ENCODE results near the gene SUPT4H1.

The SUPT4H1 gene

GRCh38 chr17:58334256-58334655, 17.7 kb downstream of the SUPT4H1 start:
- Histone ChIP-seq H3K27ac (ENCODE audit: low read length) (peak overlapping the region; percentile 100), H3K4me1 (ENCODE audit: insufficient read depth, low read length) (peaks cover 63% of the 10 kb centered on the region), H3K4me3 (ENCODE audit: low read depth in 1 of 2, low read length in 2 of 2) (peak overlapping the region; percentile 37 to 96)

GRCh38 chr17:58333736-58334207, 18.2 kb downstream of the SUPT4H1 start:
- H3K4me2 ChIP-seq (ENCODE audit: insufficient read depth, low read length) = peak overlapping the region; percentile 65
- peaks cover 63% of the 10 kb centered on the region for H3K4me1 ChIP-seq (ENCODE audit: insufficient read depth, low read length)
- no peaks in the 10 kb centered on the region for H3K27me3 ChIP-seq (ENCODE audit: insufficient read depth, low read length, poor library complexity)

More at GRCh38 chr17:58334256-58334655, 17.7 kb downstream of the SUPT4H1 start:
- Histone ChIP-seq H3K4me2 (ENCODE audit: insufficient read depth, low read length) (peak overlapping the region; percentile 65), H3K36me3 (ENCODE audit: insufficient read depth, low read length) (peaks cover 49% of the 10 kb centered on the region), H3K9me3 (ENCODE audit: insufficient read depth, low read length, severe bottlenecking) (no peaks in the 10 kb centered on the region), H3K27me3 (ENCODE audit: insufficient read depth, low read length, poor library complexity) (no peaks in the 10 kb centered on the region), H2AFZ (ENCODE audit: low read depth, low read length) (no peak overlapping the region), H3K79me2 (ENCODE audit: insufficient read depth, low read length) (peaks cover 95% of the 10 kb centered on the region), H4K20me1 (ENCODE audit: insufficient read depth, low read length) (peaks cover 29% of the 10 kb centered on the region), H3K9ac (ENCODE audit: low read depth, low read length) (peak overlapping the region; percentile 99)
- ATAC-seq (ENCODE audit: insufficient read depth, low read depth) (no peak), DNase-seq (no peak)
- peak; percentile 1 for TF ChIP-seq CTCF (IDR thresholded peaks at IDR 0.05; ENCODE audit: borderline replicate concordance, extremely low read depth, low read length, poor library complexity, severe bottlenecking)
- no peak for TF ChIP-seq EZH2 (IDR thresholded peaks at IDR 0.05; ENCODE audit: borderline replicate concordance, low read depth, low read length, severe bottlenecking)

GRCh38 chr17:58332778-58333735, 18.9 kb downstream of the SUPT4H1 start:
- peak overlapping the region; percentile 99 for H3K9ac ChIP-seq (ENCODE audit: low read depth, low read length)
- peak overlapping the region; percentile 100 for H3K27ac ChIP-seq (ENCODE audit: low read length)
- H3K79me2 ChIP-seq (ENCODE audit: insufficient read depth, low read length) = peaks cover 85% of the 10 kb centered on the region
- no peaks in the 10 kb centered on the region for H3K27me3 ChIP-seq (ENCODE audit: insufficient read depth, low read length, poor library complexity)
- H3K36me3 ChIP-seq (ENCODE audit: insufficient read depth, low read length) = peaks cover 40% of the 10 kb centered on the region
- ATAC-seq (ENCODE audit: insufficient read depth, low read depth) (peak; percentile 2), DNase-seq (peak; percentile 96)
- no peaks in the 10 kb centered on the region for H3K9me3 ChIP-seq (ENCODE audit: insufficient read depth, low read length, severe bottlenecking)
- H4K20me1 ChIP-seq (ENCODE audit: insufficient read depth, low read length) = peaks cover 34% of the 10 kb centered on the region
- TF ChIP-seq EZH2 (IDR thresholded peaks at IDR 0.05; ENCODE audit: borderline replicate concordance, low read depth, low read length, severe bottlenecking) = no peak
- no peak for TF ChIP-seq CTCF (IDR thresholded peaks at IDR 0.05; ENCODE audit: borderline replicate concordance, extremely low read depth, low read length, poor library complexity, severe bottlenecking)
- H3K4me1 ChIP-seq (ENCODE audit: insufficient read depth, low read length) = peaks cover 63% of the 10 kb centered on the region
- H2AFZ ChIP-seq (ENCODE audit: low read depth, low read length) = no peak overlapping the region
- peak overlapping the region; percentile 65 for H3K4me2 ChIP-seq (ENCODE audit: insufficient read depth, low read length)
- H3K4me3 ChIP-seq (ENCODE audit: low read depth in 1 of 2, low read length in 2 of 2) = peak overlapping the region; percentile 44 to 96

More at GRCh38 chr17:58333736-58334207, 18.2 kb downstream of the SUPT4H1 start:
- peak overlapping the region; percentile 37 to 96 for H3K4me3 ChIP-seq (ENCODE audit: low read depth in 1 of 2, low read length in 2 of 2)
- H3K27ac ChIP-seq (ENCODE audit: low read length) = peak overlapping the region; percentile 100
- ATAC-seq (ENCODE audit: insufficient read depth, low read depth) = 0 out of 3 replicates have a peak, but pooled peaks have one; percentile 0
- H3K9me3 ChIP-seq (ENCODE audit: insufficient read depth, low read length, severe bottlenecking) = no peaks in the 10 kb centered on the region
- peaks cover 92% of the 10 kb centered on the region for H3K79me2 ChIP-seq (ENCODE audit: insufficient read depth, low read length)
- peaks cover 46% of the 10 kb centered on the region for H3K36me3 ChIP-seq (ENCODE audit: insufficient read depth, low read length)
- peaks cover 29% of the 10 kb centered on the region for H4K20me1 ChIP-seq (ENCODE audit: insufficient read depth, low read length)
- DNase-seq = peak; percentile 87
- TF ChIP-seq EZH2 (IDR thresholded peaks at IDR 0.05; ENCODE audit: borderline replicate concordance, low read depth, low read length, severe bottlenecking) (no peak), CTCF (IDR thresholded peaks at IDR 0.05; ENCODE audit: borderline replicate concordance, extremely low read depth, low read length, poor library complexity, severe bottlenecking) (no peak)
- no peak overlapping the region for H2AFZ ChIP-seq (ENCODE audit: low read depth, low read length)
- peak overlapping the region; percentile 99 for H3K9ac ChIP-seq (ENCODE audit: low read depth, low read length)
